Stimulated activated naive CD8-positive, alpha-beta T cell treated with anti-CD3 and anti-CD28 coated beads, Interleukin-15, Interleukin-2, amounts not matched to agents 100 U/mL and 50 U/mL, for 24 hours (primary cell): ENCODE results near the gene IGLL5.

ENCODE experiments used
- ATAC-seq: fragments of 150-1000 bp; cut with Tn5 transposase; one replicate; pipeline ENCODE4 v1.10.0; 2021
- DNase-seq: peaks from one replicate; pipeline ENCODE4 v3.0.0; 2021

IGLL5 gene

GRCh38 chr22:22863001-22863400 is 24.6 kb upstream of the IGLL5 start:
- ATAC-seq = no peak
- DNase-seq = no peak

DNA sequence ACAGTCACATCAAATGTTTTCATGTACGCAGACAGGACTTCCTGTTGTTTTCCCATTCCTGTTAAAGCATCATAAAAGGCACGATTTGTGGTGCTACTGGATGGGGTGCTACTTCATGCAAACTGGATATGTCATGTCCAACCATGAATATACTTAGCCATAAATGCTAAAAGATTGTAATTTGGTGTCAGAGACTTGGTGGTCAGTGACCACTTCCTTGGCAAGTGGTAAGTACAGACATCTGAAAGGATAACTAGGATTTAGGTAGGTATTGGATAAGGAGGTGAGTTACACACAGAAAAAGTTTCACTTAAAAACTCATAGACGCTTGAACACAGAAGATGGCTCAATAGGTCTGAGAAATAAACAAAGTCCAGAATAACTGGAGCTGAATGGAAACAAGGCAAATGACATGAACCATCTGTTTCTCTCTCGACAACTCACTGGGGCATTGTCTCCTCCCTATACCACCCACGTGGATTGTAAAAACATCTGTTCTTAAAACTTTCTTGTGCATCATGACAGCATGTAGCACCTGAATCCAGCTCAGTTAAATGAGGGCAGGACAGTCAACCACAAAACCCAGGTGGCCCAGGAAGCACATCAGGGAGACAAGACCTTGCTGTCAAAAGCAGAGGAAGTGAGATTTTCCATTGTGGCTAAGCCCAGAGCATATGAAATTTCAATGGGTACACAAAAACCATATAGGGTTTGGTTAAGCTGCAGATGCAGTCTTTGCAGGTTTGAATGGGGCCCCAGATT is 22.1 kb upstream of the IGLL5 start:
- peak; percentile 83 for ATAC-seq
- peak; percentile 54 for DNase-seq

DNA sequence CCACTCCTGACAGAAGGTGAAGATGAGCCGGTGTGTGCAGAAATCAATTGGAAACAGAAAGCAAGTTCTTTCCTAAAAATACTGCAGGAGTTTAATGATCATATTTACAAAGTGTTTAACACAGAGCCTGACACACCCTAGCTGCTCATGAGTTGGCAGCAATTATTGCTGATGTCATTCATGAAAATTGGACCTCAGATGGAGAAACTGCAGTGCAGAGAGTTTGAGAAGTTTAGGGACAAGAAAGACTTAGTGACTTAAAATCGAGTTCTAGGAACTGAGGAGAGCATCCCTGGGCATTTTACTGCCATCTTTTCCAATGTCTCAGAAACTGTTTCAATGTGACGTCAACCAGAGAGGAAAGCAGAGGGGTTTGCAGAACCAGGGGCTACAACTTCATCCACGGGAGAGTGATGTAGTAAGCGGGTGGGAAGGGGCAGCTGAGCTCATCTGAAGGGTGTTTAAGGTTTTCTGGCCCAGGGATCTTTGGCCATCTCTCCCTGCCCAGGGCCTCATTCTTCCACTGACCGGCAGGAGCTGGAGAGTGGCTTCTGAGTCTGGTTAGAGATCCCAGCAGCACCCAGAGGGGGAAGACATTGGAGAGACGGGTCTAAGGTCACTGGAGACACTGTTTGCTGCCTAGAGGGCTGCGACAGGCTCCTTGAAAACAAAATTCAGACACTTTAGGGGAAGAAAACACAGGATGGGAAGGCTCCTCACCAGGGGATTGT is 21.1 kb upstream of the IGLL5 start:
- no peak for DNase-seq
- ATAC-seq = no peak

- ATAC-seq (no peak), DNase-seq (no peak)
These were observed 19.5 kb upstream of the IGLL5 start for GRCh38 chr22:22867996-22868715.

DNA sequence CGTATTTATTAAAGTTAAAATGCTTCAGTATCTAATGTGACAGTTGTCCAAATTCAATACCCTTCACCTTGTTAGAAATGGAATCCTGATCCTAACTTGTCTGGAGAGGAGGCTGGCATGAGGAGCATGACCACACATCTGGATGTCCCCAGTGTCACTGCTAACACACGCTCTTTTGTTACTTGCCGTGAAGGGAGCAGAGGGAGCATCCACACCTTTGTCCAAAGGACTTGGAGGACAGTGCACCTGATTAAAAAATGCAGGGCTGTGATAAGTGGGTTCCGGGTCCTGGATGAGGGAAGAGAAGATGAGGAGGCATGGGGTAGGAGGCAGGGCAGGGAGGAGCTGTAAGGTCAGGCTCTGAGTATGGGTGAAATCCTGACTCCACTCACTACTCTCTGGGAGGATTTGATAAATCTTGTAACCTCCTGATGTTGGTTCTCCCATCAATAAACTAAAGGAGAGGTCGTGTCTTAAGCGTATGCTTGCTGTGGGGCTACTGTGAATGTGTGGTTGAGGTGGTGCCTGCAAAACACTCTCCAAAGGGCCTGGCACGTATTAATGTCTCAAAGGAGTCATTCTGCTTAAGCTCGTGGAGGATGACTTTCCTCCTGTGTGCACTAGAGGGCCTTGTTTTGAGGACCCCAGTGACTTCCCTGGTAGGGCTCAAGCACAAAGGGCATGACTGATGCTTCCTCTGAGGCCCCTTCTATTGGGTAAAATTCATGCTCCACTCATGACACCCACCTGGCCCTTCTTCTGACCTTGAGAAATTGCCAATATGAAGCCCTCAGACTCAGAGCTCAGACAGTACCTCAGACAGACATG is 16.8 kb upstream of the IGLL5 start:
- ATAC-seq = no peak
- peak; percentile 2 for DNase-seq

- ATAC-seq (no peak), DNase-seq (peak; percentile 3)
These were observed 15.9 kb upstream of the IGLL5 start for GRCh38 chr22:22871536-22872278.

GRCh38 chr22:22872722-22873708 is 14.6 kb upstream of the IGLL5 start:
- DNase-seq (no peak), ATAC-seq (no peak)

- no peak for ATAC-seq
- DNase-seq = peak; percentile 82
These were observed 9.9 kb upstream of the IGLL5 start for GRCh38 chr22:22877523-22878210.

DNA sequence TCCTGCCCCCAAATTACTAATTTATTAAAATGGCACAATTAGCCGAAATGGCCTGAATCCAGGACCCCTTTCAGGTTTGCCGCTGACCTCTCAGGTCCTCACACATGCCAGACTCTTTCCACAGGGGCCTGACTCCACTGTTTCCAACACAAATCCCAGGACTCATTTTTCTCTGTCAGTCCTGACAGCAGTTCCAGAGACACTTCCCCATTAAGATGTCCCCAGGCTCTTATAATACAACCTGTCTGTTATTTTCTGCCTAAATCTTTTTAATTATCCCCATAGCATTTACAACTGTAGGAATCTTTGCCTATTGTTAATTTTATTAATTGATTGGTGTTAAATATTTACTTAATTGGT is 9.4 kb upstream of the IGLL5 start:
- no peak for ATAC-seq

GRCh38 chr22:22878801-22879674 is 8.6 kb upstream of the IGLL5 start:
- ATAC-seq = no peak
- DNase-seq = peak; percentile 6

More for the DNA sequence above, 9.4 kb upstream of the IGLL5 start:
- no peak for DNase-seq

- DNase-seq (no peak), ATAC-seq (no peak)
These were observed 7.9 kb upstream of the IGLL5 start for GRCh38 chr22:22879675-22880155.

- DNase-seq (peak; percentile 3), ATAC-seq (no peak)
These were observed 7.0 kb upstream of the IGLL5 start for GRCh38 chr22:22880645-22881044.

GRCh38 chr22:22881116-22882000 is 6.3 kb upstream of the IGLL5 start:
- DNase-seq = no peak
- no peak for ATAC-seq

GRCh38 chr22:22882033-22882717 is 5.4 kb upstream of the IGLL5 start:
- DNase-seq (no peak), ATAC-seq (peak; percentile 51)

DNA sequence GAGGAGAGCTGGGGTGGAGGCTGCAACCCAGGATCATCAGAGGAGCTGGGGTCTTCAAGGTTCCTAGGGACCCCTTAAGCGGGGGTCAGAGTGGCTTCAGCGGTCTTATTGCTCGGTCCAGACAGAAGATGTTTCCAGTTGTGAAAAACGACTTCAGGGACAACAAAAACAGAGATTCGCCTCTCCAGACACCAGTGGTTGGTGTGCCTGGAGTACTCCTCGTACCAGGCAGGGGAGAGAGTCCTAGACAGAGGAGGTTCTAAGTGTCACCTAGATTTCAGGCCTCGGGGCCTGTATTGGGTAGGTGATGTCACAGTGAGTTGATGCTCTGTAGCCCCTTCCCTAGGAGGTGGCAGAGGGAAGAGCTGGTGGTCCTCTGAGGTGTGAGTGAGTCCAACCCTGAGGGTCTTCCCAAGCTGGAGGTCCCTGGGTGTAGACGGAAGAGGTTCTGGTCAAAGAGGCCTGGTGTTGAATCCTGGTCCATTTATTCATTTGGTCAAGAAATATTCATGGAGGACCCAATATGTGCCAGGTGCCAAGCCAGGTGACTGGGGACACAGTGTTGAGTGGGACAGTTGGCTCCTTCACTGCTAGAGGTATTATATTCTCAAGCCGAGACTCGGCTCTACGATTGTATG is 4.4 kb upstream of the IGLL5 start:
- DNase-seq (no peak), ATAC-seq (no peak)
